GM18909 (cell line): Measurements from ENCODE around the gene DNAJC13.
"Not testable (repeated sequence)": the region's sequence is repeated elsewhere in the genome, so short reads cannot be mapped to it uniquely, and the experiment has no call there.

Source experiments
- ATAC-seq: cut with Tn5 transposase; IDR thresholded peaks from one replicate; pipeline ENCODE4 v1.9.1; 2021; ENCODE audit warnings: mild to moderate bottlenecking; ENCODE audit not compliant: unreplicated experiment, poor library complexity

Gene DNAJC13

DNA sequence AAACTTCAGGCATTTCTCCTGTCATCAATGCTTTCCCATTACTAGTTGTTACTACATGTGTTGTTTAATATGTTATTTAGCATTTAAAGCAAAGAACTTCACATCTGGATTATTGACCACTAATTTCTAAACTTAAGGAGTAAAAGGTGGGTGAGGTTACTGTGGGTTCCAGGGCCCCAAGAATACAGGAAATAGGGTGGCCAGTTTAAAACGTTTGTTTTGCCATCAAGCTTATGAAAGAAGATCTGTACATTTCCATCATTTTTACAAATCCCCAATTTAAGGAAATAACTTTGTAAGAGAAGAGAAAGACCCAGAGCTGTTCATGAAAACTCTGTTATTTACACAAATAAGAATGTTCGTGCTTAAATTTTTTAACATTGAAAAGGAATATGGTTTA, 125.3 kb downstream of the DNAJC13 start:
- no peak for ATAC-seq

DNA sequence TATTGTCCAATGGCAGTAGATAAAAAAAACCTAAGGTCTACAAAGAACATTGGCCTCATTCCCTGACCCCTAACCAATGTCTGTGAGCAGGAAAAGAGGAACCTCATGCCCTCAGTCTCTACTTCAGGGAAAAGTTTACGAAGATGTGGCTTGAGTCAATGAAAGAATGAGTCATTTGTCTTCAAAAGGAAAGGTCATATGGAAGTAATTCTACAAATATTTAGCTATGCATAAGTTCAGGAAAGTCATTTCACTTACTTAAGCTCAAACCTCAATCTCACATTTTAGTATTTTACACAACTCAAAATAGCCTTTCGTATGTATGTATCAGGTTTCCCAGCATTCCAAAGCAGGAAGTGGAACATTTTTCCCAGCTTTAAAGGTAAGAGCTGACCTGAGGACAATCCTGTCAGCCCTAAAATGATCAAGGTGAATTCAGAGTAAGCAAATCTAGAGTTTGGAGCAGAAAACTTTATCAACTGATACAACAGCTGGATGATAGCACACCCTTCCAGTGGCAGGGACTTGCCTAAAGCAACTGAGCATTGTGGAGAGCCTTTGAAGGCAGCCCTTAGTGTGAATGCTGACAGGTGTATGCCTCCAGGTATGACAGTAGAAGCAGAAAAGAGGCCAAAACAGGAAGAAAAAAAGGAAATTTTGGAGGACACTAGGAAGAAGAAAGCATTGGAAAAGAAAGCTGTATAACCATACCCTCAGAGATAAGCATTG, 125.9 kb downstream of the DNAJC13 start:
- ATAC-seq: peak; percentile 46

DNA sequence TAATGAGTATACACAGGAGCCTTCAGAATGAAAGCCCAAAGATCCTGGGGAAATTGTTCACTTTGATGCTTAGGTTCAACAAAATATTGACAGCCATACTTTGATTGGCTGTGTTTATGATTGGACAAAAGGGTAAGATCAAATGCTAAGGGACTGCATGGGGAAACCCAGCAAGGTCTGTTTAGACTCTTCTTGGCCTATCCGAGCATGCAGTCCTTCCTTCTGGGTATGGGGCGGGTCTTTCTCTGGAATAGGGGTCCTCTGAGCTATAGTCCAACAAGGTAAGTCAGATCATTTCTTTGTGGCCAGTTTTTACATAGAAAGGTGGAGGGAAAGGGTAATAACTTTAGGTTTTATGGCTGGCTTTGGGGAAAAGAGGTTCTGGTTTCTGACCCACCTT, 126.8 kb downstream of the DNAJC13 start:
- no peak for ATAC-seq

DNA sequence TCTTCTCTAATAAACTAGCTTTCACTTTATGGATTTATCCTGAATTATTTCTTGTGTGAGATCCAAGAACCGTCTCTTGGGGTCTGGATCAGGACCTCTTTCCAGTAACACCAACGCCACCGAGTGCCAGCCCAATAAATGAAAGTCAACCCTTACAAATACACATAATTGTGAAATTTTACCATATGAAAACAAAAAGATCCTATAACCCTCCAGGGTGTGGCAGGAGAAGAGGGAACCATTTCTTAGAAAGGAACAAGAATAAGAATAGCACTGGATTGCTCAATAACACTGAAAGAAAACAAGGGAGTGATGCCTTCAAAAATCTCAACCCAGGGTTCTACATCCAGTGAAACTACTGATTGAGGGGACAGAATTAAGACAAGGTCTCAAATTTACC, 128.2 kb downstream of the DNAJC13 start:
- ATAC-seq: no peak

DNA sequence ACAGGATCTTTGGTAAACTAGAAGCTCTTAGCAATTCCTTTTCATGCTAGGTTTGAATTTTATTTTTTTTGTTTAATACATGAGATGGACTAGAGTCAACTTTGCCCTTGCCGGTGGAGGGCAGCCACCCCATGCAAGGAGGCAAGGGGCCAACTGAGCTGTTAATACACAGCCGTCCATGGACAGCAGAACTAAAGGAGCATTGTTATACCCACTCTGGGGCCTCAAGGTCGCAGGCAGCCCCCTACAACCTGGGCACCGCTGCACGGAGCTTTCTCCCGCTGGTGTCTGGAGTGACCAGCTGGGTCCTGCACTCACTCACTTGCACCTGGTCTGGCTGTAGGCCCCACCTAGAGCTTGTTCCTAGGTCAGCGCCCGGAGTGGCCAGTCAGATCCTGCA, 131.9 kb downstream of the DNAJC13 start:
- no peak for ATAC-seq

DNA sequence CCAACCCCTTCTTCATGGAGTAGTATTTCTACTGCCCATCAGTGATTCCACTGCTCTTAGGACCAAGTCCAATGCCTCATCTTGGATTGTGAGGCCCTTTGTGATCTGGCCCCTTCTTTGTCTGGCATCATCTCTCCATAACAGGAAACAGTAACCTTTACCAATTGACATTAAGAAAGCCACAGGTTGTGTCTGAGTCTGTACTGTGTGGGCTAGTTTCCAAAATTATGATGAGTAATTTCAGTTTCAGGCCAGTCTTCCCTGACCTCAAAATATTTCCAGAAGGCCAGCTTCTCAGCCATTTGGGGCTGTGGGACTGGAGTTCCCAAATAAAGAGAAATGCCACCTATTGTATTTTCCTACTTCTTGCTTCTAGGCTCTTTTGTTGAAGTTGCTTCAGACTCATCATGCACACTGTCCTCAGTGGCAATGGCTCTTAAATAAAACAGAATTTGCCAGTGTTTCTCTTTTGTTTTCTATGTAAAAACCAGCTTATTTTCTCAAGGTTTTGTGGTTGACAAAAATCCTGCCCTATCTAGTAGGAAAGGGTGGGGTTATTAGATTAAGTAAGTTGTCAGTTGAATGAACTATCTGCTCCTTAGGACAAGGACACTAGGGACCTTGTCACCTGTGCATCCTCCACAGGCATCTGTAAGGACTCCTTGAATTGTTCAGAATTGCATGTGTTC, 132.7 kb downstream of the DNAJC13 start:
- ATAC-seq: peak; percentile 87

DNA sequence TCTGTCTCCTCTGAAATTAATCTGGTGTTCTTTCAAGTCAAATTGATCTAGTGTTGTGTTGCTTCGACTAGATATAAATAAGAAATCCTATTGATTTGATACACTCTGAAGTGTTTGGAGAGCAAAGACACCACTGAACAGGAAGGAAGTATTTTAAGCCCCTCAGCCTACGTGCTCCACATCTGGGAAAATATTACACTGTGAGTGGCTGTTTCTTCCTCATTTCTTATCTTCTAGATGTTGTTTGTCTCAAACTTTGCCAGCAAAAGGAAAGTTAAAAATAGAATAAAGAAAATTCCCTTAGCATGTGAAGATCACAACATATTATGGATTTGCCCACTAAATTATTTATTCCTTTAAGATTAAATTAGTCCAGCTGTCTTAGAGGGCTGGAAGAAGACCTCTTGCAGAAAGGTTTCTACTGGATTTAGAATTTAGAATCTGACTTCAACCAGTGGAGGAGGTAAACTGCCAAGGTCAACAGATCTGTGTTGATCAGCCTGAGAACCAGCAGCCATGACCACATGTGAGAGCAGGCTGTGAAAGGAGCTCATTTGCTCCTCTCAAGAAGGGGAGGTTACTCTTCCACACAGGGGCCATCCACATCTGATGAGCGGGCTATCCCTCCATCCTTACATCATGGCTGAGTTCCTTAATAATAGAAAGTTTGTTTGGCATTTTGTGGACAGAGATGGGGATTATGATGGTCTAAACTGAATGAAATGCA, 133.4 kb downstream of the DNAJC13 start:
- no peak for ATAC-seq

DNA sequence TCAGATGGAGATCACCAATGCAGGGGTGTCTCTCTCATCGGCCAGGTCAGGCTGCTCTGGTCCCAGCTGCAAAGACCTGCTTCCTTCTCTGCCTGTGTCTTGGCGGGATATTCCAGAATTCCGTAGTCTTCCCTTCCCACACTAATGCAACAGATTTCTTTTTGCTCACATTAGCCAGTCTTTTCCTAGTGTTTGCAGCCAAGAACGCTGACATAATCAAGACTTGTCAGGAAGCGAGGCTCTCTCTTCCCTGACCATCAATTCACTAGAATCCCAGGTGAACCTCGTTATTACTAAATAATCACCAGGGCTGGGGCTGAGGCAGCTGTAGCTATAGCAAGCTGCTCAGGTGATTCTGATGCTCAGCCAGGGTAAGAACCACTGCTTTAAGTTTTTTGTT, 136.5 kb downstream of the DNAJC13 start:
- ATAC-seq: no peak

DNA sequence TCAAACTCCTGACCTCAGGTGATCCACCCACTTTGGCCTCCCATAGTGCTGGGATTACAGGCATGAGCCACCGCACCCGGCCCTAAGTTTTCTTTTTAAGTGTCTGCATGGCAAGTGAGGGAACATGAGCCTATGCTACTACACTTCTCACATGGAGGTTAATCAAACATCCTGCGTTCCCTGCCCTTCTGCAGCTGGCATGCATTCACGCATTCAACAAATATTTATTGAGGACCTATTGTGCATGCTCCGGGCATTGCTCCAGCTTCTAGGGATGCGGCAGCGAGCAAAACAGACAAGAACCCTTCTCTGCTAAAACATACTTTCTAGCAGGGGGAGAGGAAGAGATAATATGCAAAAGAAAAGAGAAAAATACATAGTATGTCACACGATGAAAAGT, 137.1 kb downstream of the DNAJC13 start:
- ATAC-seq: no peak

DNA sequence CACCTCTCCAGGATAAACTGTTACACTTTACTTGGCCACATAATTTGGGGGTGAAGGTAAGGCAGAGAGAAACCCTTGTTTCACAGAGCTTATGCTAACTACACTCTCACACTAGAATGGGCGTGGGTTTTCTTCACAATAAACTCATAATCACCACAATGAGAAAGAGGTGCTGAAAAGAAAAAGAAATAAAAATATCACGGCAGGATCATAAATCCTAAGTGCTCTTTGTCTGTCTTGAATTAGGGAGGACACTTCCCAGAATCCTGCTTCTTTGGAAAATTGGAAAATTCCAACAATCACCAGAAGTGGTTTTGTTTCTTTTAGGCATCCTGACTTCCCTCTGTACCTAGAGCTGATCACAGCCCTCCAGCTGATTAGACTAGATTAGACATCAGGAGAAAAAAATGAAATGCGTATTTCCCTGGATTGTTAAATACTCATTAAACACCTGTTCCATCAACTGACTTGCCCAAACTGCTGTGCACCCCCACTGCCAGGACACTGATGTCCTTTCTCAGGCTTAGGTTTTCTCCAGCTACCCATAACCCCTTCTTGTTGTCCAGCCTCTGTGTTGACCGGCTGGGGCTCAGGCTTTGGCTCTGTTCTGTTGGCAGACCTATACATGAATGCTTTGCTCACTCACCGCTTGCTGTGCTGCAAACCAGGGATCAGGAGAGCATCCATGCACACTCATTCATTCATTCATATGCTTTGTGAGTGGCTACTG, 138.2 kb downstream of the DNAJC13 start:
- ATAC-seq: no peak

DNA sequence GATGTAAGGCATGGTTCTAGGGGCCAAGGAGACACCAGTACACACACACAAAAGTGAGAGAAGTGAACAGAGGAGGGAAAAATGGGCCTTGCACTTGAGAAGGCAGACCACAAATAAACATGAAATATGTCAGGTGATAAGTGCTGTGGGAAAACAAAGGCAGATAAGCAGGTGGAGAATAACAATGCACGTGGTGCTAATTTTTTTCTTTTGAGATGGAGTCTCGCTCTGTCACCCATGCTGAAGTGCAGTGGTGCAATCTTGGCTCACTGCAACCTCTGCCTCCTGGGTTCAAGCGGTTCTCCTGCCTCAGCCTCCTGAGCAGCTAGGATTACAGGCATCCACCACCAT, 138.7 kb downstream of the DNAJC13 start:
- ATAC-seq: not testable (repeated sequence)

DNA sequence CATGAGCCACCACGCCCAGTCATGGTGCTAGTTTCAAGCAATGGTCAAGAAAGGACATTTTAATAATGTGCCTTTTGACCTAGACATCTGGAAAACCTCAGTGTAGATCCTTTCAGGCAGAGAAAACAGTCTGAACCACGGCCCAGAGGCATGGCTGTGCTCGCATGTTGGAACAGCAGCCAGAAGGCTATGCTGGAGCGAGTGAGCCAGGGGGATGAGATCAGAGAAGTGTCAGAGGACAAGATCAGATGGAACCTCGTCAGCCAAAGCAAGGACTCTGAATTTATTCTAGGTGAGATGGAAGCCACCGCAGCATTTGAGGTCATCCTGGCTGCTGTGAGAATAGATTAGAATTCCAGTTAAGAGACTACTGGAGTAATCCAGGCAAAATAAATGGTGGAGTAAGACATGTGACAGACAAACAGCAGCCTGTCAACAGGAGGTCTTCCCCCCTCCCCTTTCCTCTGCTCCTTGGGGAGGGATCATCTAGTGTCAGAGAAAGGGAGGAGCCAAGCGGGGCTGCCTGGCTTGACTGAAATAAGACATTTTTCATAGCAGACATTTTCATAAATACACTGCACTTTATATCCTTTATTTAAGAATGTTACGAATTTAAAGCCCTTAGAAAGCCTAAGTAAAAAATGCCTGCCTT, 139.3 kb downstream of the DNAJC13 start:
- no peak for ATAC-seq

DNA sequence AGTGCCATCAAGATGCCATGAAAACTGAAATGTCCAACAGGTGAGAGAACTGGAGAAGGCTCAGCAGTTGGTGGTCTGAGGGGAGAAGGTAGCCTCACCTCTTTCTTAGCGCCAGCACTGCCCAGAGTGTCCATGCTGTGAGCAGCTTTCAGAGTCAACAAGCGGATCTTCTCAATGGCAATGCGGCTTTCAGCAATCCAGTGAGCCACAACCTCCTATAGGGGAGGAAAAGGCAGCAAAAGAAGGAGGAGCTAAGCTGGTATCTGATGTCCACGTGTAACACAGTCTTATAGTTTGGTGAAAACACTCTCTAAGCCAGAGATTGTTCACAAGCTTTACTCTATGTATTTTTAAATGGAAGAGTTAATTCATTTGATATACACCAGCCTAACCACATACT, 143.7 kb downstream of the DNAJC13 start:
- no peak for ATAC-seq

DNA sequence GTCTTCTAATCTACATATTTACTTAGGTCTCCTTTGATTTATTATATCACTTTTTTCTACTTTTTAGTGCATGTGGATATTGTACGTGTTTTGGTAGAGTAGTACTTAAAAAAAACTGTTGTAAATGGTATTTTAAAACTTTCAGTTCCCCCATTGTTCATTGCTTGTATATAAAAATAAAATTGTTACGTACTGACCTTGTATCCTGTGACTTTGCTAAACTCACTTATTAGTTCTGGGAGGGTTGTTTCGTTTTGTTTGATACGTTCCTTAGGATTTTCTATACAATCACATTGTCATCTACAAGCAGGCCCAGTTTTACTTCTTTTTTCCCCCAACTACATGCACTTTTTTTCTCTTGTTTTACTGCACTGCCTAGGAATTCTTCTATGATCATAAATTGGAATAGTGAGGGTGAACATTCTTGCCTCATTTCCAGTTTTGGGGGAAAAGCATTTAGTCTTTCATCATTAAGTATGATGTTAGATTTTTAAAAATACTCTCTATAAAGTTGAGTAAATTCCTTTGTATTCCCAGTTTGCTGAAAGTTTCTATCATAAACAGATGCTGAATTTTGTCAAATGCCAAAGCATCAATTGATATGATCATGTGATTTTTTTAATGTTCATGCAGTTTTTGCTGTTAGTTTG, 146.2 kb downstream of the DNAJC13 start:
- no peak for ATAC-seq

DNA sequence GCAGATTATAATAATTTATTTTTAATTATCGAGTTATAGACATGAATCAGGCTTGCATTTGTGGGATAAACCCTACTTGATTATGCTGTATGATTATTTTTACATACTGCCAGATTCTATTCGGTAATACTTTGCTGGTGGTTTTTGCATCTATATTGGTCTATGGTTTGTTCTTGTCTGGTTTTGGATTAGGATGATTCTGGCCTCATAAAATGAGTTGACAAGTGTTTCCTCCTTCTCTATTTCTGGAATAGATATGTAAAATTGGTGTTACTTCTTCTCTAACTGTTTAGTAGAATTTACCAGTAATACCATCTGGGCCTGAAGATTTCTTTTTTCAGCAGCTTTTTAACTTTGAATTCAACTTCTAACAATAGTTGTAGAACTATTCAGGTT, 146.8 kb downstream of the DNAJC13 start:
- ATAC-seq: no peak

DNA sequence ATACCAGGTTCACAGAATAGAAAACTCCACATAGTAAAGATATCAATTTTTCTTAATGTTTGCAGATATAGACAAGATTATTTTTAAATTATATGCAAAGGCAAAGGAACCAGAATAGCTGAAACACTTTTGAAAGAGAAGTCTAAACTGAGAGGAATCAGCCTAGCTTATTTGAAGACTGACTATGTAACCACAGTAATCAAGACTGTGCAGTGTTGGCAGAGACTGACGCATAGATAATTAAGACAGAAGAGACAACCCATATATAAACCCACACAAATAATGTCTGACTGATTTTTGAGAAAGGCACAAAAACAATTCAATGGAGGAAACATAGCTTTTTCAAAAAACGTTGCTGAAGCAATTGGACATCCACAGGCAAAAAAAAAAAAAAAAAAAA, 151.1 kb downstream of the DNAJC13 start:
- ATAC-seq: no peak

DNA sequence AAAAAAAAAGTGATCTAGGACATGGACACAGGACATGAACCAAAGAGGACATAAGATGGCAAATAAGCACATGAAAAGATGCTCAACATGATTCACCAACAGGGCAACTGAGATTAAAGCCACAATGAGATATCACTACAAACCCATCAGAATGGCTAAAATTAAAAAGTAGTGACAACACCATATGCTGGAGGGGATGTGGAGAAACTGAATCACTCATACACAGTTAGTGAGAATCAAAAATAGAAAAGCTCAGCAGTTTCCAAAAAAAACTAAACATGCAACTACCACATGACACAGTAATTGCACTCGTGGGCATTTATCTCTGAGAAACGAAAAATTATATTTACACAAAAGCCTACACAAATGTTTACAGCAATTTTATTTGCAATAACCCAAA, 151.9 kb downstream of the DNAJC13 start:
- no peak for ATAC-seq

DNA sequence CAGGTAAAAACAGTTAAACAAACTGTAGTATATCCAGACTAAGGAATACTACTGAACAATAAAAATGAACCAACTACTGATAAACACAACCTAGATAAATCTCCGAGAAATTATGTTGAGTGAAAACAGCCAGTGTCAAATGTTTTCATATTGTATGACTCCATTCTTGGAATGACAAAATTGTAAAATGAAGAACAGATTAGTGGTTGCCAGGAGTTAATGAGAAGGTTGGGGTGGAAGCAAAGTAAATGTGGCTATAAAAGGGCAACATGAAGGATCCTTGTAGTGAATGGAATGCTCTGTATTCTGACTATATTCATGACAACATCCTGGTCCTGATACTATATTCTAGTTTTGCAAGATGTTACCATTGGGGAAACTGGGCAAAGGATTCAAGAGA, 152.3 kb downstream of the DNAJC13 start:
- ATAC-seq: no peak

DNA sequence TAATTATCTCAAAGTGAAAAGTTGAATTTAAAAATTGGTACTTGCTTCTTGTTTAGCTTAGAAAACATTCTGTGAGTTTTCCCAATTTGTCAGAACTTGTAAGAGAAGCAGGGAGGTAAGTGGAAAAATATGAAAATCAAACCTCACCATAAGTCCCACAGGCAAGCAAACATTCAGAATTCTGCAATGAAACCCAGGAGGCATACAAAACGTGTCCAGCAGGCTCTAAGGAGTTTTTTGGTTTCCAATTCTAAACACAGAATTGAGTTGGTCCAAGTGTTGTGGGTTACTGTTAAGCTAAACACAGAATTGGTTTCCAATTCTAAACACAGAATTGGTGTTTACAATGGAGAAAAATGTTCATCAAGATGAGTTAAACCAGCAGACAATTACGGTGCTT, 152.7 kb downstream of the DNAJC13 start:
- no peak for ATAC-seq

DNA sequence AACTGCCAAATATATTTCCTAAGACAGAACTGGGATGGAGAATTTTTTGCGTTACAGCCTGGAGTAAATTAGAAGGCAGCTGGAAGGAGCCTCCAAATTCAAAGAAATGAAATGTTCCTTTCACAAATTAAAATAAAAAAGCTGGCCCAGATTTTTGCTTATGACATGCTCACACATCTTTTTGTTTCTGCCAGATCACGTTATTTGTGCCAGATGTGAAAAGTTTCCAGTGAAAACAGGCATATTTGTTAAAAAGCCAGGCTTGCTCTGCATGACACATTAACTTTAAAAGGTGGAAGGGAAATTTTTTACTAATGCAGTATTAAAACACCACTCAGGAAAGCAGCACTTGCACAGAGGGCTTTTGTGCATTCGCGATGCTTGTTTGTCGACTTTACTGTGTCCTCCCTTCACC, 156.5 kb downstream of the DNAJC13 start:
- ATAC-seq: no peak
